GM10266 (cell line): ENCODE results near the gene SNAP23.

Experiments
- DNase-seq: peaks from one replicate; pipeline ENCODE4 v3.0.0; 2012; ENCODE audit errors: extremely low spot score
- CTCF ChIP-seq: IDR thresholded peaks from 2 replicates; pipeline ENCODE4 v1.5.1; 2012; ENCODE audit warnings: mild to moderate bottlenecking, low read depth; ENCODE audit not compliant: control insufficient read depth, insufficient read depth; ENCODE audit errors: missing control alignments

SNAP23 gene

GRCh38 chr15:42495361-42496212, at the start of gene SNAP23:
TSS of gene SNAP23 (plus strand) at chr15:42495634. CDS start at chr15:42511847, 16,213 bp downstream.
- TF ChIP-seq CTCF, result no peak

GRCh38 chr15:42447599-42447998, 47.8 kb upstream of the SNAP23 start:
- DNase-seq, result no peak
- TF ChIP-seq CTCF, result no peak

More at GRCh38 chr15:42495361-42496212, at the start of gene SNAP23:
- DNase-seq, result peak; percentile 90

- no peak for TF ChIP-seq CTCF
- no peak for DNase-seq
These were observed 47.2 kb upstream of the SNAP23 start for GRCh38 chr15:42448281-42448680.

- no peak for TF ChIP-seq CTCF
- no peak for DNase-seq
These were observed 45.5 kb upstream of the SNAP23 start for GRCh38 chr15:42449770-42450424.

- no peak for TF ChIP-seq CTCF
- DNase-seq, result no peak
These were observed 45.0 kb upstream of the SNAP23 start for GRCh38 chr15:42450425-42450790.

GRCh38 chr15:42453826-42454225, 41.6 kb upstream of the SNAP23 start:
- TF ChIP-seq CTCF, result no peak
- DNase-seq, result no peak

GRCh38 chr15:42456531-42456930, 38.9 kb upstream of the SNAP23 start:
- TF ChIP-seq CTCF, result no peak
- no peak for DNase-seq
